Ishikawa (cell line): Measurements from ENCODE around the gene SSBP3.

Experiments used
- CEBPB ChIP-seq: IDR thresholded peaks from 2 replicates; pipeline ENCODE4 v1.6.1; 2012
- CREB1 ChIP-seq: IDR thresholded peaks from 2 replicates; pipeline ENCODE4 v1.6.1; 2012; ENCODE audit warnings: low read depth
- EGR1 ChIP-seq: IDR thresholded peaks from 2 replicates; pipeline ENCODE4 v1.6.1; 2012
- EP300 ChIP-seq: IDR thresholded peaks from 2 replicates; pipeline ENCODE4 v1.6.1; 2012; ENCODE audit warnings: borderline replicate concordance
- FOXM1 ChIP-seq: IDR thresholded peaks from 2 replicates; pipeline ENCODE4 v1.6.1; 2012; ENCODE audit warnings: low read depth, borderline replicate concordance
- MAX ChIP-seq: IDR thresholded peaks from 2 replicates; pipeline ENCODE4 v1.6.1; 2012
- NFIC ChIP-seq: IDR thresholded peaks from 2 replicates; pipeline ENCODE4 v1.6.1; 2012
- RAD21 ChIP-seq: IDR thresholded peaks from 2 replicates; pipeline ENCODE4 v1.6.1; 2012; ENCODE audit warnings: low read depth
- REST ChIP-seq: IDR thresholded peaks from 2 replicates; pipeline ENCODE4 v1.6.1; 2012; ENCODE audit warnings: low read depth, mild to moderate bottlenecking
- TAF1 ChIP-seq: IDR thresholded peaks from 2 replicates; pipeline ENCODE4 v1.6.1; 2012; ENCODE audit warnings: low read depth, mild to moderate bottlenecking
- TCF12 ChIP-seq: IDR thresholded peaks from 2 replicates; pipeline ENCODE4 v1.6.1; 2012; ENCODE audit warnings: low read depth
- TEAD4 ChIP-seq: IDR thresholded peaks from 2 replicates; pipeline ENCODE4 v1.6.1; 2012
- USF1 ChIP-seq: IDR thresholded peaks from 2 replicates; pipeline ENCODE4 v1.6.1; 2012
- YY1 ChIP-seq: IDR thresholded peaks from 2 replicates; pipeline ENCODE4 v1.6.1; 2012; ENCODE audit warnings: low read depth
- ZBTB7A ChIP-seq: IDR thresholded peaks from 2 replicates; pipeline ENCODE4 v1.6.1; 2012; ENCODE audit warnings: low read depth

Gene SSBP3

GRCh38 chr1:54395281-54395934 is 10.8 kb downstream of the SSBP3 start:
- no peak for TF ChIP-seq MAX
- TF ChIP-seq TCF12 = no peak
- no peak for TF ChIP-seq NFIC

- TF ChIP-seq FOXM1 (no peak), RAD21 (no peak)
These were observed 12.1 kb downstream of the SSBP3 start for GRCh38 chr1:54394104-54394503.

GRCh38 chr1:54392401-54392800 is 13.8 kb downstream of the SSBP3 start:
- TF ChIP-seq EP300 = no peak
- no peak for TF ChIP-seq MAX

- no peak for TF ChIP-seq TAF1
- TF ChIP-seq TCF12 = no peak
- TF ChIP-seq YY1 = no peak
These were observed 14.6 kb downstream of the SSBP3 start for GRCh38 chr1:54391450-54392209.

GRCh38 chr1:54390655-54391054 is 15.5 kb downstream of the SSBP3 start:
- no peak for TF ChIP-seq FOXM1
- no peak for TF ChIP-seq MAX
- TF ChIP-seq TEAD4 = no peak
- no peak for TF ChIP-seq TAF1
- TF ChIP-seq YY1 = no peak
- no peak for TF ChIP-seq REST
- no peak for TF ChIP-seq TCF12
- TF ChIP-seq RAD21 = no peak
- TF ChIP-seq CEBPB = no peak
- TF ChIP-seq EGR1 = no peak
- no peak for TF ChIP-seq USF1
- TF ChIP-seq ZBTB7A = no peak

- TF ChIP-seq EP300 (no peak), TEAD4 (no peak), TAF1 (no peak), ZBTB7A (no peak), TCF12 (no peak), CREB1 (no peak)
These were observed 18.8 kb downstream of the SSBP3 start for GRCh38 chr1:54387419-54387818.

- TF ChIP-seq MAX (no peak), USF1 (no peak), TEAD4 (no peak), CREB1 (no peak), RAD21 (no peak)
These were observed 20.5 kb downstream of the SSBP3 start for GRCh38 chr1:54385727-54386022.

GRCh38 chr1:54384918-54385726 is 21.1 kb downstream of the SSBP3 start:
- TF ChIP-seq REST (no peak), MAX (no peak), USF1 (no peak), ZBTB7A (no peak), CEBPB (no peak), YY1 (no peak), CREB1 (no peak), EGR1 (no peak), TEAD4 (no peak)
